ENCODE measurements around the gene OR5AP2.

DNA sequence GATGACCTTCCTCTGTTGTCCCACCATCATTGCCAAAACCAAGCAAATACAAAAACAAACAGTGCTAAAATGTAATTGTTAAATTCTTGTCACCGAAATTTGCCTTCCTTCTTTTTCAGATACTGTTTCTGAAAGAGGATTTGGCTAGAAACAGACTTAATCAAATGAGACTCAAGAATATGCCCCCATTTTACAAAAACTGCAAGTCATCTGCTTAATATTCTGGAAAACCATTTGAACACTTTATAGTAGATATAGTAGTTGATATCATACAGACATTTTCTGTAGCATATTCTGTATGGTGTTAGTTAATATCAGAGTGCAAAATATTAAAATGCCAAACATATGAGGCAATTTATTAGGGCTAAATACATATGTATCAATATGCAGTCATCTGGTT, 31.1 kb downstream of the OR5AP2 start:
- TF ChIP-seq, protein P1, sequence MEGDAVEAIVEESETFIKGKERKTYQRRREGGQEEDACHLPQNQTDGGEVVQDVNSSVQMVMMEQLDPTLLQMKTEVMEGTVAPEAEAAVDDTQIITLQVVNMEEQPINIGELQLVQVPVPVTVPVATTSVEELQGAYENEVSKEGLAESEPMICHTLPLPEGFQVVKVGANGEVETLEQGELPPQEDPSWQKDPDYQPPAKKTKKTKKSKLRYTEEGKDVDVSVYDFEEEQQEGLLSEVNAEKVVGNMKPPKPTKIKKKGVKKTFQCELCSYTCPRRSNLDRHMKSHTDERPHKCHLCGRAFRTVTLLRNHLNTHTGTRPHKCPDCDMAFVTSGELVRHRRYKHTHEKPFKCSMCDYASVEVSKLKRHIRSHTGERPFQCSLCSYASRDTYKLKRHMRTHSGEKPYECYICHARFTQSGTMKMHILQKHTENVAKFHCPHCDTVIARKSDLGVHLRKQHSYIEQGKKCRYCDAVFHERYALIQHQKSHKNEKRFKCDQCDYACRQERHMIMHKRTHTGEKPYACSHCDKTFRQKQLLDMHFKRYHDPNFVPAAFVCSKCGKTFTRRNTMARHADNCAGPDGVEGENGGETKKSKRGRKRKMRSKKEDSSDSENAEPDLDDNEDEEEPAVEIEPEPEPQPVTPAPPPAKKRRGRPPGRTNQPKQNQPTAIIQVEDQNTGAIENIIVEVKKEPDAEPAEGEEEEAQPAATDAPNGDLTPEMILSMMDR (conservative IDR thresholded peaks at IDR 0.05 in 1 of 2, IDR thresholded peaks at IDR 0.05 in 1 of 2; ENCODE audit: low read depth in 1 of 2, low read length in 2 of 2) = no peak
- TF ChIP-seq EZH2 (IDR thresholded peaks at IDR 0.05; ENCODE audit: low read length, missing control alignments) = no peak
